BLaER1 treated with 17β-estradiol and CSF1 and Interleukin-3, amounts not matched to agents 10 nM and 100 nM (cell line): Measurements from ENCODE around the gene SHISAL2B.
"Not testable (repeated sequence)": the region's sequence is repeated elsewhere in the genome, so short reads cannot be mapped to it uniquely, and the experiment has no call there.

Experiments used
- H3K27ac ChIP-seq, 11 experiments: shearing (Covaris generic); formaldehyde crosslinking; 2 replicates each; pipeline ENCODE4 v1.8.1; 2022
- H3K27me3 ChIP-seq, 11 experiments: shearing (Covaris generic); formaldehyde crosslinking; 2 replicates each; pipeline ENCODE4 v1.8.1; 2022
- H3K36me3 ChIP-seq, 11 experiments: shearing (Covaris generic); formaldehyde crosslinking; 2 replicates each; pipeline ENCODE4 v1.8.1; 2022
- H3K4me1 ChIP-seq, 10 experiments: shearing (Covaris generic); formaldehyde crosslinking; 2 replicates each; pipeline ENCODE4 v1.8.1; 2022
- H3K4me2 ChIP-seq, 11 experiments: shearing (Covaris generic); formaldehyde crosslinking; 2 replicates each; pipeline ENCODE4 v1.8.1; 2022
- H3K4me3 ChIP-seq, 10 experiments: shearing (Covaris generic); formaldehyde crosslinking; 2 replicates each; pipeline ENCODE4 v1.8.1; 2022
- H3K9ac ChIP-seq, 11 experiments: shearing (Covaris generic); formaldehyde crosslinking; 2 replicates each; pipeline ENCODE4 v1.8.1; 2022
- H3K9me3 ChIP-seq, 11 experiments: shearing (Covaris generic); formaldehyde crosslinking; replicated peaks in 1 of 11; 2 replicates each; pipeline ENCODE4 v1.8.1; 2022
- H4K20me1 ChIP-seq, 11 experiments: shearing (Covaris generic); formaldehyde crosslinking; 2 replicates each; pipeline ENCODE4 v1.8.1; 2022
- Cebpa-rat ChIP-seq, 11 experiments: shearing (Covaris generic); IDR thresholded peaks; 2 replicates each; pipeline ENCODE4 v1.8.1; 2022

Gene SHISAL2B

GRCh38 chr5:64690417-64691151 lies at the start of gene SHISAL2B:
TSS of gene SHISAL2B (plus strand) at chr5:64690503. CDS start at chr5:64690624, 121 bp downstream.
- no peak within 1 kb of the TSS for H3K4me3 ChIP-seq
- no peaks in the 10 kb centered on the region for H4K20me1 ChIP-seq
- no peak for TF ChIP-seq Cebpa-rat (IDR thresholded peaks at IDR 0.05)
- H3K36me3 ChIP-seq = no peaks in the 10 kb centered on the region
- H3K4me2 ChIP-seq = no peak within 1 kb of the TSS
- H3K27ac ChIP-seq = no peak within 1 kb of the TSS
- H3K4me1 ChIP-seq = no peaks in the 10 kb centered on the region
- H3K9me3 ChIP-seq = peaks cover 10 to 24% (median 18%) of the 10 kb centered on the region in 11 experiments; a peak in 19 of 22 replicates
- no peaks in the 10 kb centered on the region for H3K27me3 ChIP-seq
- no peak within 1 kb of the TSS for H3K9ac ChIP-seq

GRCh38 chr5:64644831-64645230 lies 45.5 kb upstream of the SHISAL2B start:
- no peak for TF ChIP-seq Cebpa-rat (IDR thresholded peaks at IDR 0.05)
- Histone ChIP-seq H3K4me1 (no peaks in the 10 kb centered on the region), H3K27me3 (no peaks in the 10 kb centered on the region), H3K27ac (no peak overlapping the region), H3K4me3 (no peak overlapping the region), H3K4me2 (no peak overlapping the region), H4K20me1 (no peaks in the 10 kb centered on the region), H3K9ac (no peak overlapping the region), H3K9me3 (no peaks in the 10 kb centered on the region), H3K36me3 (no peaks in the 10 kb centered on the region)

DNA sequence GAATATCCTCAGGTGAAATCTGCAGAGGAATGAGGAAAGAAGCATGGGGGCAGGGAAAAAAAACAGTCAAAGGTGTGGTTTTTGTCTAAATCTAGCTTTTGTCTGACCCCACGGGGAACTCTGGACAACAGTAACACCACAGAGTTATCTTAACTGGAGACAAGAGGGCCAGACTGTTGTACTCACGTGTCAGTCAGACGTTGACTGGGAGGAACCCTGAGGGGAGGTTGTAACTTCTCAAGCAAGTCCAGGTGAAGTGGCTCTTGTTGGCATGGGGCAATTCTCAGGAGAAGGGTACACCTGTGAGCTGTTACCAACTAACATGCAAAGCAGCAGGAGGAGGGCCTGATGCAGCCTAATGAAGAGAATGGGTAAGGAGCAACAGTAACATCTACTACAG lies 44.1 kb upstream of the SHISAL2B start:
- no peak overlapping the region for H3K9ac ChIP-seq
- H4K20me1 ChIP-seq = no peaks in the 10 kb centered on the region
- H3K4me1 ChIP-seq = no peaks in the 10 kb centered on the region
- H3K4me3 ChIP-seq = no peak overlapping the region
- no peak overlapping the region for H3K27ac ChIP-seq
- no peaks in the 10 kb centered on the region for H3K9me3 ChIP-seq
- no peak for TF ChIP-seq Cebpa-rat (IDR thresholded peaks at IDR 0.05)
- no peaks in the 10 kb centered on the region for H3K36me3 ChIP-seq
- no peak overlapping the region for H3K4me2 ChIP-seq
- no peaks in the 10 kb centered on the region for H3K27me3 ChIP-seq

- peaks cover 0 to 14% (median 8%) of the 10 kb centered on the region in 11 experiments; a peak in 10 of 22 replicates for H3K9me3 ChIP-seq
- no peak overlapping the region for H3K9ac ChIP-seq
- no peak overlapping the region for H3K27ac ChIP-seq
- no peaks in the 10 kb centered on the region for H3K27me3 ChIP-seq
- H3K4me1 ChIP-seq = no peaks in the 10 kb centered on the region
- H4K20me1 ChIP-seq = no peaks in the 10 kb centered on the region
- no peak overlapping the region for H3K4me3 ChIP-seq
- no peak for TF ChIP-seq Cebpa-rat (IDR thresholded peaks at IDR 0.05)
- no peak overlapping the region for H3K4me2 ChIP-seq
- no peaks in the 10 kb centered on the region for H3K36me3 ChIP-seq
These were observed 40.8 kb upstream of the SHISAL2B start for GRCh38 chr5:64649512-64649911.

GRCh38 chr5:64653766-64654560 lies 36.3 kb upstream of the SHISAL2B start:
- no peaks in the 10 kb centered on the region for H3K27me3 ChIP-seq
- no peak for TF ChIP-seq Cebpa-rat (IDR thresholded peaks at IDR 0.05)
- H3K9ac ChIP-seq = no peak overlapping the region
- H3K4me3 ChIP-seq = no peak overlapping the region
- H3K27ac ChIP-seq = no peak overlapping the region
- H3K4me2 ChIP-seq = no peak overlapping the region
- no peaks in the 10 kb centered on the region for H3K4me1 ChIP-seq
- H3K9me3 ChIP-seq = peaks cover 0 to 31% (median 11%) of the 10 kb centered on the region in 11 experiments; a peak in 15 of 22 replicates
- H3K36me3 ChIP-seq = no peaks in the 10 kb centered on the region
- no peaks in the 10 kb centered on the region for H4K20me1 ChIP-seq

- H3K36me3 ChIP-seq = no peaks in the 10 kb centered on the region
- H4K20me1 ChIP-seq = no peaks in the 10 kb centered on the region
- no peak overlapping the region for H3K4me3 ChIP-seq
- H3K4me2 ChIP-seq = no peak overlapping the region
- no peak overlapping the region for H3K9ac ChIP-seq
- no peak for TF ChIP-seq Cebpa-rat (IDR thresholded peaks at IDR 0.05)
- H3K27me3 ChIP-seq = no peaks in the 10 kb centered on the region
- no peak overlapping the region for H3K27ac ChIP-seq
- no peaks in the 10 kb centered on the region for H3K4me1 ChIP-seq
- H3K9me3 ChIP-seq = peaks cover 0 to 31% (median 11%) of the 10 kb centered on the region in 11 experiments; a peak in 15 of 22 replicates
These were observed 35.8 kb upstream of the SHISAL2B start for GRCh38 chr5:64654561-64654938.

GRCh38 chr5:64655596-64655995 lies 34.7 kb upstream of the SHISAL2B start:
- TF ChIP-seq Cebpa-rat (IDR thresholded peaks at IDR 0.05) = no peak
- H3K9me3 ChIP-seq = peaks cover 0 to 31% (median 11%) of the 10 kb centered on the region in 11 experiments; a peak in 15 of 22 replicates
- no peaks in the 10 kb centered on the region for H3K4me1 ChIP-seq
- H3K9ac ChIP-seq = no peak overlapping the region
- H4K20me1 ChIP-seq = no peaks in the 10 kb centered on the region
- no peaks in the 10 kb centered on the region for H3K36me3 ChIP-seq
- H3K27me3 ChIP-seq = no peaks in the 10 kb centered on the region
- H3K4me3 ChIP-seq = no peak overlapping the region
- no peak overlapping the region for H3K4me2 ChIP-seq
- no peak overlapping the region for H3K27ac ChIP-seq

GRCh38 chr5:64659289-64659688 lies 31.0 kb upstream of the SHISAL2B start:
- Histone ChIP-seq H3K9me3 (peaks cover 0 to 19% (median 8%) of the 10 kb centered on the region in 11 experiments; a peak in 12 of 22 replicates), H3K27ac (no peak overlapping the region), H3K4me1 (peaks cover 0 to 8% (median 0%) of the 10 kb centered on the region in 10 experiments; a peak in 3 of 20 replicates), H3K36me3 (no peaks in the 10 kb centered on the region), H4K20me1 (no peaks in the 10 kb centered on the region), H3K27me3 (no peaks in the 10 kb centered on the region), H3K9ac (no peak overlapping the region), H3K4me2 (no peak overlapping the region), H3K4me3 (no peak overlapping the region)
- no peak for TF ChIP-seq Cebpa-rat (IDR thresholded peaks at IDR 0.05)

GRCh38 chr5:64663181-64663580 lies 27.1 kb upstream of the SHISAL2B start:
- not testable (repeated sequence) for H3K9me3 ChIP-seq, H4K20me1 ChIP-seq, H3K4me3 ChIP-seq, H3K4me1 ChIP-seq, H3K9ac ChIP-seq, H3K27me3 ChIP-seq, H3K36me3 ChIP-seq, H3K27ac ChIP-seq
- H3K4me2 ChIP-seq = peak overlapping the region in 3 of 11 experiments; percentile 15 to 46 (median 29); a peak in 3 of 22 replicates
